ENCODE measurements around the gene KIF4B.
"Not testable (repeated sequence)": the region's sequence is repeated elsewhere in the genome, so short reads cannot be mapped to it uniquely, and the experiment has no call there.

The KIF4B gene

DNA sequence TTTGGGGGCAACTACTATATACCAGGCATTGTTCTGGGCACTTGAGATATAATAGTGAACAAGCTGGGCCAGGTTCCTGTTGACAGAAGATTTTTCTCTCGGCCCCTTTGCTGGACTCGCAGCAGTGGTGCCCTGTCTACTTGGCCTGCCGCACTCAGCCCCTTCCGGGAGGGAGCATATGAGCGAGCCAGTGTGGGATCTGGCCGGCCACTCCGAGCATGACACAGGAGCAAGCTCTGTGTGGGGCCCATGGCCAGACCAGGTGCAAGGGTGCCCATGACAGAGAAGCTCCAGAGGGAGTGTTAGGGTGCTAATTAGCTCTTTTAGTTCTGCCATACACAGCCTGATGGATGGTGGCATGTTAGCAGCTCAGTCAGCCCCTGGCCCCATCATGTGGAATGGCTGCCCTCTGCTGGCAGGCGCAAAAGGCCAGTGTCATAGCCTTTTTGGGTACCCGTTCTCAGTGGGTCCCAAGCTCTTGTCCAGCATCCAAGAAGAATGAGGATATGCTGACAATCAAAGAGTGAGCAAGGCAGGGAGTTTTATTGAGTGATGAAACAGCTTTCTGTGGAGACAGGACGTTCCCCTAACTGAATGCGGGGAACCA, 9.3 kb upstream of the KIF4B start:
- peak; percentile 35 for DNase-seq (ENCODE audit: low spot score)

DNA sequence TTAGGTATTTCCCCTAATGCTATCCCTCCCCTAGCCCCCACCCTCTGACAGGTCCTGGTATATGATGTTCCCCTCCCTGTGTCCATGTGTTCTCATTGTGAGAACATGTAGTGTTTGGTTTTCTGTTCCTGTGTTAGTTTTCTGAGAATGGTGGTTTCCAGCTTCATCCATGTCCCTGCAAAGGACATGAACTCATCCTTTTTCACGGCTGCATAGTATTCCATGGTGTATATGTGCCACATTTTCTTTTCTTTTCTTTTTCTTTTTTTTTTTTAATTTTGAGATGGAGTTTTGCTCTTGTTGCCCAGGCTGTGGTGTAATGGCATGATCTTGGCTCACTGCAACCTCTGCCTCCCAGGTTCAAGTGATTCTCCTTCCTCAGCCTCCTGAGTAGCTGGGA, 7.3 kb upstream of the KIF4B start:
- not testable (repeated sequence) for DNase-seq (ENCODE audit: low spot score)

DNA sequence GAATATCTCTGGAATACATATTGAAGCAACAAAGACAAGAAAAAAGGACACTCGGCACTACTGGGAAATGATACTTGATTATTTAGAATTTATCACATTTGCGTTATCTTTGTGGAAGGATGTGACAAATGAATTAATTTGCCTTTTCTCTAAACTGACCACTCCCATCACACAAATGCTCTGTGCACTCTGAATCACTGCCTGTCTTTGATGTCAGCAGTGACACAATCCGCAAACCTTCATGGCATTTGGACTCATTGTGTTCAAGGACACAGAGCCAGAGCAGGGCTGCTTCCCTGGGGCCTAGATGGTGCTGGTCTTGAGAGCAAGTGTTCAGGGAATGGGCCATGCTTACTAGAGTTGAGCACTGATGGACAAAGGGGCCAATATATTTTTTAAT, 4.9 kb upstream of the KIF4B start:
- DNase-seq (ENCODE audit: low spot score) = peak; percentile 26

DNA sequence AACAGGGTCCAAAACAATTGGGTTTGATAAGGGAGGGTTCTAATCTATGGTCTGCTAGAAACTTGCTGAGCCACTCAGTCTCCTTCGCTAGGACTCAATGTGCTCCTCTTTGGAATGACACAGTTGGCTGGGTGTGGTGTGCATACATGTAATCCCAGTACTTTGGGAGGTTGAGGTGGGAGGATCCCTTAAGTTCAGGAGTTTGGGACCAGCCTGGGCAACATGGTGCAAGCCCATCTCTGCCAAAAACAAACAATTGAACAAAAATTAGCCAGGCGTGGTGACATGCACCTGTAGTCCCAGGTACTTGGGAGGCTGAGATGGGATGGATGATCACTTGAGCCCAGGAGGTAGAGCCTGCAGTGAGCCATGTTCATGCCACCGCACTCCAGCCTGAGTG, 2.7 kb upstream of the KIF4B start:
- DNase-seq (ENCODE audit: low spot score) = no peak

DNA sequence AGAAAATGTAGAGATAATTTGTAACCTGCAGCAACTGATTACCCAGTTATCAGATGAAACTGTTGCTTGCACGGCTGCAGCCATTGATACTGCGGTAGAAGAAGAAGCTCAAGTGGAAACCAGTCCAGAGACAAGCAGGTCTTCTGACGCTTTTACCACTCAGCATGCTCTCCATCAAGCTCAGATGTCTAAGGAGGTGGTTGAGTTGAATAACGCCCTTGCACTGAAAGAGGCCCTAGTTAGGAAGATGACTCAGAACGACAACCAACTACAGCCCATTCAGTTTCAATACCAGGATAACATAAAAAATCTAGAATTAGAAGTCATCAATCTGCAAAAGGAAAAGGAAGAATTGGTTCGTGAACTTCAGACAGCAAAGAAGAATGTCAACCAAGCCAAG, 1.7 kb downstream of the KIF4B start:
- DNase-seq (ENCODE audit: low spot score) = no peak

DNA sequence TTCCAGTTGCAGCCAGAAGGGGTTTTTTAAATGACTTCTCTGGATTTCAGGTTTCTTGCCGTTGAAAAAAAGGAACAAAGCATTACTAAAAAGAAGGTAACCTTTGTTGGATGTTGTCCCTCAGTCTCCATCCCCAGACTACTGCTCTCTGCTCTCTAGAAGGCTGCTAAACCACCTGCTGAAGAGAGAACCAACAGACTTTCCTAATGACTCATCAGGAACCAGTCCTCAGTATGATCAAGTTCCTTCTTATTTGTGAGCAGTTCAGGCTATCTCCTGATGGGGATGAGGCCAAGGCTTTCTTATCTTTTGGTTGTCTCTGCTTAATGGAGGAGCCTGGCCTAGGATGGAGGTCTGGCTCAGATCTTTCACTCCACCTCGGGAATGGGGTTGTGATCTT, 4.1 kb downstream of the KIF4B start:
- DNase-seq (ENCODE audit: low spot score) = peak; percentile 29

DNA sequence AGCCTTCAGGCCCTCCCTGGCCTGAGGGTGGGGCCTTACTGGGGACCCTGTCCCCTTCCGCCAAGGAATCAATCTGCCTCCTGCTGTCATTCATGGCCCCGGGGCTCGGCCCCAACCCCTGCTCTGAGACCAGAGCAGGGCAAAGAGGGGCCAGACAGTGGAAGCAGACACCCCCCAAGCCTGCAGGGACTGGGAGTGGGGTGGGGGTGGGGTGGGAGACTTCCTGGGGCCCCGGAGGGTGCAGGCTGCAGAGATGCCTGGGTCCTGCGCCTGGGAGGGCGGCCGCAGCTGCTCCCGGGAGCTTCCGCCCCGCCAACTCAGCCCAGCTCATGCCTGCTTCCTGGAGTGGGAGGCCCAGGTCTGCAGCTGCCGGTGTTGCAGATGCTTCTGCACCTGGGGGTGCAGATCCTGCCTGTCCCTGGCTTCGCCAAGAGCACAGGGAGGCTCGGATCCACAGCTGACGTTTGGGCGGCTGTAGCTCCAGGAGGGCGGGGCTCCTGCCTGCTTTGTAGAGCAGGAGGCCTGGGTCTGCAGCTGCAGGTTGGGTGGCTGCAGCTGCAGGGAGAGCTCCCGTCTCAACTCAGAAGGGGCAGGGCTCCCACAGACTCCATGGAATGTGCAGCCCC, 6.2 kb downstream of the KIF4B start:
- DNase-seq (ENCODE audit: low spot score) = no peak

DNA sequence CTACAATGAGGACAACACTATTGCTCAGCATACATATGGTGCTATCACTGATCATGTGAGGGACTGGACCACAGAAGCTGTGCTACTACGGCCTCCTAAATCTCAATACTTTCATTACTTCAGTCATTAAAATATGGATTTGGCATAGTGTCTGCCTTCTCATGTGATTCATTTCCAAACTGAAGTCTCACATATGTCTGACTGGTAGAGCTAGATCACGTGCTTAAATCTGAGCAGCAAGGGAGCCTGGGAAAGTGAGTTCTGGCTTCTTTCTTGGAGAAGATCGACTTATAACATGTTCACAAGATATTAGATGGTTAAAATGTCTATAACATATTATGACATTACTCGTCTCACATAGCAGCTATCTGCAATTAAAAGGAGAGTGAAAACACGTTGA, 8.3 kb downstream of the KIF4B start:
- no peak for DNase-seq (ENCODE audit: low spot score)

DNA sequence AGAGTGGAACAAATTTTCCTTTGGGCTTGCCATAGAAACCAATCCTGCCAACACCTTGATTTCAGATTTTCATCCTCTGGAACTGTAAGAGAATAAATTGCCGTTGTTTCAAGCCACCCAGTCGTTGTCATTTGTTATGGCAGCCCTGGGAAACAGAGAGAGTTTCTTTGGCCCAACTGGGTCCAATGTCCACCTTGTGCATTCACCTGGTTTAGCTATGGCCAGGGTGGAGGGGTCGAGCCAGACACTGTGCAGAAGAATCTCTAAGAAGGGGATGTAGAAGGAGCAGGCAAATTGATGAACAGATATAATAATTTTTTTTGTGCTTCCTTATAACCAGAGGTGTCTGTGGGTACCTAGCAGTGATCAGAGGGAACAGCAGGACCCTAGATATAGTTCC, 9.8 kb downstream of the KIF4B start:
- no peak for DNase-seq (ENCODE audit: low spot score)

DNA sequence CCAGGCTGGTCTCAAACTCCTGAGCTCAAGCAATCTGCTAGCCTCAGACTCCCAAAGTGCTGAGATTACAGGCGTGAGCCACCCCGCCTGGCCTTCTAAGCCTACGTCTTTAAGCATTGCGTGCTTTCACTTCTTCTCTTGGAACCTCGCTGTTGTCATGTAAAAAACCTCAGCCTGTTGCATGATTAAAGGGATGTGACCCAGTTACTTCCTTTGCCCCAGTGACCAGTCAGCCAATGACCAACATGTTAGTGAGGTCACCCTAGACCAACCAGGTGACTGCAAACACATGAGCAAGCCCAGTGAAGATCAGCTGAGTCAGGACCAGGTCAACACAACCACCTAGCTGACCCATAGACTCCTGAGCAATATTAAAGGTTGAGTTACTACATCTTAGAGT, 10.5 kb downstream of the KIF4B start:
- peak; percentile 82 for DNase-seq (ENCODE audit: low spot score)

DNA sequence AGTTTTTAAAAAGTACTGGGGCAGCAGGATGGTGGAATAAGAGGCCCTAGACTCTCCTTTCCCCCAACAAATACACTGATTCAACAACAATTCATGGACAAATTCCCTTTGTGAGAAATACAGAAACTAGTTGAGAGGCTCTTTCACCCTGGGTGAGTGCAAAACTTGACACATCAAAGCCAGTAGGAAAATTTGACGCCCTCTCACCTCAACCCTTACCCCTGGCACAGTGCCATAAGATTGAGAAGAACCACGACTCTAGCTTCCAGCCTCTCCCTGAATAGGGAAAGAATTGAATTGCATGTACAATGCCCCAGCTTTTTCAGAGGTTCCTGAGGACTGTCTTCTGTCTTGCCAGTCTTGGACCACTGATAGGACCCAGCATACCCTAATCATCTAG, 12.3 kb downstream of the KIF4B start:
- no peak for DNase-seq (ENCODE audit: low spot score)

DNA sequence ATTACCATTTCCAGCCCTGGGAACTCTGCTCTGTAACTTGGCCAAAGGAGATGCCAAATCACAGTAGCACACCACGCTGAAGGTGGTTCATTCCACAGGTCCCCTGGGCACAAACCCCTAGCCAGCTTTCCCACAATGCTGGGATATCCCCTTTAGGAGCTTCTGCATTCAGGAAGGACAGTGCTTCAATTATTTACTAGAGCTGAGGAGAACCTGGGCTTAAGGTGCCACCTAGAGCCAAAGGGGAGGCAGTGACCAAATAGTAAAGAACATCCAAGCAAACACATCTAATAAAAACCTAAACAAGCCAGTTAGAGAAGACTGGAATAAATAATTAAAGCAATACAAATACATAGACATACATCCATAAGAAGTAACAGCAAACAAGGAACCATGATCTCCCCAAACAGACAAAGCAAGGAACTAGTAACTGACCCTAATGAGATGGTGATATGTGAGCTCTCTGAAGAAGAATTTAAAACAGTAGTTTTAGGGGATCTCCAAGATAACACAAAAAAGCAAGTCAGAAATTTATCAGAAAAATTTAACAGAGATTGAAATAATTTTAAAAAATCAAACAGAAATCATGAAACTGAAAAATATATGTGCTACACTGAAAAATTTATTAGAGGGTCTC, 14.6 kb downstream of the KIF4B start:
- DNase-seq (ENCODE audit: low spot score) = peak; percentile 56

DNA sequence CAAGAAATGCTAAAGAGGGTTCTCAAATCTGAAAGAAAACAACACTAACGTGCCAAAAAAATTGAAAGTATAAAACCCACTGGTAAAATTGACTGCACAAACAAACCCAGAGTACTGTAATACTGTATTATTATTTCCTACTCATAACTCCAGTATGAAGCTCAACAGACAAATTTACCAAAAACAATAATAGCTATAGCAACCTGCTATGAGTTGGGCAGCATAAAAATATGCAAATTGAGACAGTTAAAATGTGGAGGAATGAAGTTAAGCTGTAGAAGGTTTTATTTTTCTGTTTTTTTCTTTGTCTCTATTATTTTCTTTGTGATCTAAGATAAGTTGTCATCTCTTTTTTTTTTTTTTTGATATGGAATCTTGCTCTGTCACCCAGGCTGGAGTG, 15.7 kb downstream of the KIF4B start:
- no peak for DNase-seq (ENCODE audit: low spot score)

DNA sequence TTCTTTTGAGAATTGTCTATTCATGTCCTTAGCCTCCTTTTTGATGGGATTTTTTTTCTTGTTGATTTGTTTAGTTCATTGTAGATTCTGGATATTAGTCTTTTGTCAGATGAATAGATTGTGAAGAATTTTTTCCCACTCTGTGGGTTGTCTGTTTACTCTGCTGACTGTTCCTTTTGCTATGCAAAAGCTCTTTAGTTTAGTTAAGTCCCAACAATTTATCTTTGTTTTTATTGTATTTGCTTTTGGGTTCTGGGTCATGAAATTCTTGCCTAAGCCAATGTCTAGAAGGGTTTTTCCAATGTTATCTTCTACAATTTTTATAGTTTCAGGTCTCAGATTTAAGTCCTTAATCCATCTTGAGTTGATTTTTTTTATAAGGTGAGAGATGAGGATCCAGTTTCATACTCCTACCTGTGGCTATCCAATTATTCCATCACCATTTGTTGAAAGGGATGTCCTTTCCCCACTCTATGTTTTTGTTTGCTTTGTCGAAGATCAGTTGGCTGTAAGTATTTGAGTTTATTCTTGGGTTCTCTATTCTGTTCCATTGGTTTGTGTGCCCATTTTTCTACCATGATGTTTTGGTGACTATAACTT, 20.7 kb downstream of the KIF4B start:
- DNase-seq (ENCODE audit: low spot score) = peak; percentile 9

DNA sequence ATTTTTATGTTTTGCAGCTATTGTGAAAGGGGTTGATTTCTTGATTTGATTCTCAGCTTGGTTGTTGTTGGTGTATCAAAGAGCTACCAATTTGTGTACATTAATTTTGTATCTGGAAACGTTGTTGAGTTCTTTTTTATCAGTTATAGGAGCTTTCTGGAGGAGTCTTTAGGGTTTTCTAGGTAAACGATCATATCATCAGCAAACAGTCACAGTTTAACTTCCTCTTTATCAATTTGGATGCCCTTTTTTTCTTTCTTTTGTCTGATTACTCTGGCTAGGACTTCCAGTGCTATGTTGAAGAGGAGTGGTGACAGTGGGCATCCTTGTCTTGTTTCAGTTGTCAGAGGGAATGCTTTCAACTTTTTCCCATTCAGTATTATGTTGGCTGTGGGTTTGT, 21.5 kb downstream of the KIF4B start:
- not testable (repeated sequence) for DNase-seq (ENCODE audit: low spot score)

DNA sequence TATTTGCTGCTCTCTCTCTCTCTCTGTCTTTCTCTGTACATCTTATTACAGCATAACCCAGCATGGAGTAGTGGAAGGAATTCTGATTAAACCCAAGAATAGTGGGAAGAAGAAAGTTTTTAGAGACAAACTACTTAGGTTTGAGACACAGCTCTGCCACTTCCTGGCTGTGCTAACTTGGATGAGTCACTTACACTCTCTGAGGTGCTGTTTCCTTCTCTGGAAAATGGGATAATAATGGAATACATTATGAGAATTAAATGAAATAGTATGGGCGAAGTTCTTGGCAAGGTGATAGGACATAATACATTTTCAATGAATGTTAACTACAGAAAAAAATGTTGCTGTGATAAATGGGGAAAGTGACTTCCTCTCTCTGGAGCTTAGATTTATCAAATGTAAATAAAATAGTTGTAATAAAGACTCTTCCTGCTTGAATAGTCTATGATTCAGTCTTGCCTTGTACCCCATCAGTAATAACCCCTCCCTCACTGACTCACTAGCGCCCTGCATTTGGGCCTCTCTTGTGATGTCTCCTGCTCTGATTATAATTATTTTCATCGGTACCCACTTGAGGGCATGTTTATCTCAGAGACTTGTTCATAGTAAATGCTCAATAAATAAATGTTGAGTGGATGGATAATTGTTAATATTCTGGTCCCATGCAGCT, 27.6 kb downstream of the KIF4B start:
- DNase-seq (ENCODE audit: low spot score) = peak; percentile 26

DNA sequence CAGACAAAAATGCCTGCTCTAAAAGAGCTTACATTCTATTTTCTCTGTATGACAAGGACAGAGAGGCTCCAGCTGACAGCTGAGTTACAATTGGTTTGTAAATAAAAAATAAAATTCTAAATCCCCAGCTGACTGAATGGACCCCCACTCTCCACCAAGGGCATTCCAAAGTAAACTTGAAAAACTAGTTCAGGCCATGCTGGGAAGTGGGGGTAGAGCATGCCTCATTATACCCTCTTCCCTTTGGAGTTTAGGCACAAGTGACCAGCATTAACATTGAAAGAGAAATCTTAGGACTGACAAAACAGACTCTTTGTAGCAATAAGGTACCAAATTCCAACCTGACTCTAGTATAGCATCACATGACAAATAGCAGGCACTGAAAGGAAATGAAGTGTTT, 31.0 kb downstream of the KIF4B start:
- DNase-seq (ENCODE audit: low spot score) = no peak

DNA sequence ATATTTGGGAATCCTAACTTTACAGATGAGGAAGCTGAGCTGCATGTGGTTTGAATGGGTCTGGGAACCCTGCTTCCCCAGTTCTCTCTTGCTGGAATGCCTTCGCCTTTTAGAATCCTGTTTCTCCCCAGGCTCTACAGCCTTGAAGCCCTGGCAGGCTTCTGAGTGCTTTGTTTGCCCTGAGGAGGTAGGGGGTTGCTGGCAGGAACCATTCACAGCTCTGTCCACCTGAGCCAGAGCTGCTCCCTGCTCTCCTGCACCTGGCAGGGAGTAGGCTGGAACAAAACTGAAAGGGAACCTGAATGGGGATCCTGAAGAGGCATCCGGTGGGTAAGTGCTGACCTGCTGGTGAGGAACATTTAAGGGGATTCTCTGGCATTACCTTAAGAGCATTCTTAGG, 33.0 kb downstream of the KIF4B start:
- no peak for DNase-seq (ENCODE audit: low spot score)

DNA sequence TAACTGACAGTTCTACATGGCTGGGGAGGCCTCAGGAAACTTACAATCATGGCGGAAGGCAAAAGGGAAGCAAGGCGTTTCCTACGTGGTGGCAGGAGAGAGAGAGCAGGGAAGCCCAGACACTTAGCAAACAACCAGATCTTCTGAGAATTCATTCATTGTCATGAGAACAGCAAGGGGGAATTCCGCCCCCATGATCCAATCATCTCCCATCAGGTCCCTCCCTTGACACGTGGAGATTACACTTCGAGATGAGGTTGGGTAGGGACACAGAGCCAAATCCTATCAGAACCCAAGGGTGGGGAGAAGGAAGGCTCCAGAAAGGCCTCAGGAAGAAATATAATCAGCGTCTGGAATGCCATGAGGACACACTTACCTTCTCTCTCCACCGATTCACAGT, 34.3 kb downstream of the KIF4B start:
- no peak for DNase-seq (ENCODE audit: low spot score)

DNA sequence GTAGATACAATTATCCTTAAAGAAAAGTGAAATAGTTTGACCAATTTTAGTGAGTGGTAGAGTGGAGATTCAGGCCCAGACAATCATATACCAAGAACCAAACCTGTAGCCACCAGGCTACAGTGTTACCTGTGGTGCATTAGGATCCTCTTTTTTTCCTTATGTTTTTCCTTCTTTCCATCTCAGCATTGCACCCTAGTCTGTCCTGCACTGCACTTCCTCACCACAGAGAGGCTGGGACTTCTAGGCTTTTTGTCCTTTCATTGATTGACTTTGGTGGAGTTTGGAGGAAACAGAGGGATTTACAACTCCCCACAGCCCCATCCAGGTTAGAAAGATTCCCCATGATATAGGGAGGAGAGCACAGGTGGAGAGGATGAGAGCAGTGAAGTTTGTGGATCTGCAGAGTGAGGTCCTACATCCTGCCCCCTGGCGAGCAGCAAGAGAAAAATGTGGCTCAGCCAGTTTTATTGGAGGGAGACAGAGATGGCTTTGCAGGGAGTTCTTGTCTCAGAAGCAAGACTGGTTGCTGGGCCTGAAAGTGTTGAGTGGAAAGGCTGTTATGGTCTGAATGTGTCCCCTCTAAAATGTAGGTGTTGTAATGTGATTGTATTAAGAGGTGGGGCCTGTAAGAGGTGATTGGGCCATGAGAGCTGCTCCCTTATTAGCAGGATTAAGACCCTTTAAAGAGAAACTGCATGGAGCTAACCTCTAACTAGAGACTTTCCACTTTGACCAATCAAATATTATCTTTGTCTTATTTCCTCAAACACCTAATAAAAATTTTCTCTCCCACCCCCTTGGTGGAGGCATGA, 36.2 kb downstream of the KIF4B start:
- DNase-seq (ENCODE audit: low spot score) = peak; percentile 20

DNA sequence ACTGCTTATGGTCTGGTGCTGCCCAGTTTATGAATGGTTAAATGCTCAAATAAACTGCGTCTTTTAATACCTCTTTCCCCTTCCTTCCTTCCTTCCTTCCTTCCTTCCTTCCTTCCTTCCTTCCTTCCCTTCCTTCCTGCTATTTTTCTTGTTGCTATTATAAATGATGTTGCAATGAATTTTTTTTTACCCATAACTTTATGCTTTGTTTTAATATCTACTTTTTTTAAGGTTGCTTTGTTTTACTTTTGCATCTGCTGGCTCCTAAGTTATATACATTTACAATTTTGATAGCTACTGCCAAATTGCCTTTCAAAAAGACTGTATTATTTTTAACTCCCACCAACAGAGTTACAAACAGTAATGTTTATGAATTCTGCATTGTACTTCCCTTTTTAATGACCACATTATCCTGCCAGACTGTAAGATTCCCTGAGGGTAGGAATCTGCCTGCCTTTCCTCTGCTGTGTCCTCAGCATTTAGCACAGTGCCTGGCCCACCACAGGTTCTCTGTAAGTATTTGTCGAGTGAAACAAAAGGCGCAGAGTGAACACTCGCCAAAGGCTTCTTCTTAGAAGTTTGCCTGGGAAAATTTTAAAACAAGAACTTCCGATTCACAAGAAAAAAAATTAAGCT, 36.9 kb downstream of the KIF4B start:
- DNase-seq (ENCODE audit: low spot score) = no peak

DNA sequence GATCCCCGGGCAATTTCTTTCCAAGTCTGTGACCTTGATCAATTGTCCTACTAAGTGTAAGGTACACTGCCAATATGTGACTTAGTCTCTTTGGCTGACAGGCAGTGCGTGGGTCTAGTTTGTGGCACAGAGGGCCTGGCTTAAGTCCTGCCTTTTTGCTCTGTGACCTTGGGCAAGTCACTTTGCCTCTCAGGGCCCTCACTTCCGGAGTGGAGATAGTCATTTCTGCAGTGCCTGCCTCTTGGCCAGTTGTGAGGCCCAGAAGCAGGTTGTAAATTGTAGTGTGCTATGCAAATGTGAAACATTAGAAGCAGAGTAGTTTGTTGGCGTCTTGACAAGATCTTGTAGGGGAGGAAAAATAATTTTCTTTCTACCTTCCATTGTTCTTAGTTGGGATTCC, 39.0 kb downstream of the KIF4B start:
- DNase-seq (ENCODE audit: low spot score) = no peak
